ENCODE data around the gene GAS2. TPM values are rescaled to one million over a fixed set of nuclear protein-coding genes. Genes with fewer than 3 reads are reported as not detected.
A peak's percentile ranks its signal among the peaks of the same experiment; 100 is the strongest.

Gene GAS2
- total RNA-seq, 1 donor from 2014 or later: 9.7 TPM

DNA sequence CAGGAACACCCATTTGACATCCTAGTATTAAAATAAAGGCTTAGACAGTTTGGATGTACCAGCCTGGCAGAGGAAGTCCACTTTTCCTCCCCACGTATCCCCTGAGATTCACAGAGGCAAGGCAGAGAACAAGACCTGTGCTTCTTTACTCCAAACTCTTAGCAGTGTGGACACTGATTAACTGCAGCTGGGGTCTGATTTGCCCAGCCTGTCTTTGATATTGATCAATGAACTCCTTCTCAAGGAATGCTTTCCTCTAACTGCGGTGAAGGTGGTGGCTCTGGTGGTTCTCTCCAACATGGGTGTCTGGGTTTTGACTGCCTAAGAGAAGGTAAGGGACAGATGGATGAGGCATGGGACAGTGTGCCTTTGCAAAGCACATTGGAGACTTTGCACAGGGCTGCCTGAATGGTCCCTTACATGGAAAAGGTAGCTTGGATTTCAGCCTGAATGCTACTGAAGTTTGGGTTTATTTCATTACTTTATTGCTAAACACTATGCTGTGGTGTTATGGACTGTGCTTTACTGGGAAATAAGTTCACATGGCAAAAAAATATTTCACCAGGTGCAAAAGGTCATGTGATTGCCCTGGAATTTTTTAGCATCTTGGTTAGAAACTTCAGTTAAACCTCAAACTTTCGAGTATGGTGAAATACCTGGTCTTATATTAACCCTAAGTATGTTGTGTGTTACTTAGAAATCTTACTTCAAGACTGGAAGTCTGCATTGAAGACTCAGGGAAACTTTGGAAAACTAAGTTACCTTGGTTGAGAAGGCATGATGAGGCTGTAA lies 1.8 kb downstream of the GAS2 start:
- ATAC-seq (ENCODE audit: poor library complexity) (no peak), DNase-seq (no peak)
- intact Hi-C loops (cut with DNase I): no loop called here

GRCh38 chr11:22669368-22669767 lies 3.0 kb downstream of the GAS2 start:
- DNase-seq (no peak), ATAC-seq (ENCODE audit: poor library complexity) (no peak)
- intact Hi-C loops (cut with DNase I): no loop called here

DNA sequence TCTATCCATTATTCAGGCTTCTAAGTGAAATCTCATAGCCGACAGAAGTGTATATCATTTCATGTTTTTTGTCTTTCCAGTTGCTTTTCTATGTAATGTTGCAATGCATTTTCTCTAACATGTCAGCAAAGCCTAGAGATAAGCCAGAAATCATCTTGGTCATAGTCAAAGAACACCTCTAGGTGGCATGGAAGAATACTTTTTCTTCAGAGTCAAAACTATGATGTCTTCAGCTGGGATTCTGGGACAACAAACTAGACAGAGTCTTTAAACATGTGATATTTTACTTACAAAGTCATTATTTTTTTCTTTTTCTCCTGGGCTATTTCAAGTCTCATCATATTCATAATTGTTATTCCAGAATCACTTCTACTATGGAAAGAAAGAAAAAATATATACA lies 4.4 kb downstream of the GAS2 start:
- ATAC-seq (ENCODE audit: poor library complexity): no peak
- intact Hi-C loops (cut with DNase I): no loop called here
- no peak for DNase-seq

DNA sequence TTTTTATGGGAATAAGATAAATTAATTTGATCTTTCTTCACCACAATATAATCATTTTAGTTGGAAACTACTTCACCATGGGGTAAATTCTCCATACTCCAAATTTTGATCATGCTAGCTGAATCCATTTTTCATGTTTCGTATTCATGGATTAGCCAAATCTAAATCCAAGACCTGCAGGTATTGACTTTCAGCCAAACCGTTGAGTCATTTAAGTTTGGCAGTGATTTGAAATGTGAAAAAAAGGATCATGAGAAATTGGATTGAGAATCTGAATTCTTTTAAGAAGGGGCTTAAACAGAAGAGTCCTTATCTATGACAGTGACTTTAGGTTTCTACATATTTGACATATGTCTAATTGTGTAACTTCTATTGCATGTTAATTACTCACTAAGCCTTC lies 5.3 kb downstream of the GAS2 start:
- ATAC-seq (ENCODE audit: poor library complexity): no peak
- intact Hi-C loops (cut with DNase I): no loop called here
- no peak for DNase-seq

DNA sequence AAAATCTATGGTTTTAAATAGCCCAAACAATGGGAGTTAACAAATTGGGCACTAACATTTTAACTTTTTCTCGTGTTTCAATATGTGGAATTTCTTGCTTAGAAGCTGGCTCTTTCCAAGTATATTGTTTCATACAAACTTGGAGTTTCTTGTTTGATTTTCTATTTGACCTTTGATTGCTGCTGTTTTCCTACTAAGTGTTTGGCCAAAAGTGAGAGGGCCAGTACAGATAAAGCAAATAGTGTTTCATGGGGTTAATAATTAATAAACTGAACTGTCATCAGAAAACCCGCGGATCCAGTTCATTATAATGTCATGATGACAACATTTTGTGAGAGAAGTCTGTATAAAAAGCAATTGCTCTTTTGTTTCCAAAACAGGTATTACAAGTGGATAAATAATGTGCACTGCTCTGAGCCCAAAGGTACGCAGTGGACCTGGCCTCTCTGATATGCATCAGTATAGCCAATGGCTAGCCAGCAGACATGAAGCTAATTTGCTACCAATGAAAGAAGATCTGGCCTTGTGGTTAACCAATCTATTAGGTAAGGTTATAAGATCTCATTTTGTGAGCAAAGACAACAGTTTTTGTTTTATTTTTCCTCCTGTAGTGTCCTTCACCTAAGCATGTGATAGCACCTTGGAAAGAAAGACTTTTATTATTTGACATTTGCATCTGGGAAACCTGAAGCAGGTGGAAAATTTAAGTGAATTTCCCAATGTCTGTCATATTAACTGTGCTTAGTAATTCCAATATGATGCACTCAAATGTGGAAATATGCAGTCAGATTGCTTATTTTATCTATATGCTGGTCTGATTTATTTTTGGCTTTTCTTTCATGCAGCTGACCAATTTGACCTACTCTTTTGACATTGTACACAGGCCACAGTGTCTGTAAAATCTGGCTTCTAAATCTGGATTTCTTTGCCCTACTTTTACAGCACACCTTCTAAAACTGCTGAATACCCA lies 8.3 kb downstream of the GAS2 start:
- DNase-seq (no peak), ATAC-seq (ENCODE audit: poor library complexity) (no peak)
- intact Hi-C loops (cut with DNase I): no loop called here

GRCh38 chr11:22677153-22677903 lies 10.9 kb downstream of the GAS2 start:
- intact Hi-C loops (cut with DNase I): no loop called here
- ATAC-seq (ENCODE audit: poor library complexity): peak; percentile 45
- no peak for DNase-seq

- intact Hi-C loops (cut with DNase I): no loop called here
- DNase-seq (no peak), ATAC-seq (ENCODE audit: poor library complexity) (no peak)
These were observed 14.2 kb downstream of the GAS2 start for GRCh38 chr11:22680628-22681027.

- intact Hi-C loops (cut with DNase I): no loop called here
- ATAC-seq (ENCODE audit: poor library complexity): no peak
These were observed 14.9 kb downstream of the GAS2 start for GRCh38 chr11:22681281-22681812.

GRCh38 chr11:22684082-22684481 lies 17.7 kb downstream of the GAS2 start:
- ATAC-seq (ENCODE audit: poor library complexity) (no peak), DNase-seq (no peak)
- intact Hi-C loops (cut with DNase I): no loop called here

More at GRCh38 chr11:22681281-22681812, 14.9 kb downstream of the GAS2 start:
- DNase-seq: no peak

DNA sequence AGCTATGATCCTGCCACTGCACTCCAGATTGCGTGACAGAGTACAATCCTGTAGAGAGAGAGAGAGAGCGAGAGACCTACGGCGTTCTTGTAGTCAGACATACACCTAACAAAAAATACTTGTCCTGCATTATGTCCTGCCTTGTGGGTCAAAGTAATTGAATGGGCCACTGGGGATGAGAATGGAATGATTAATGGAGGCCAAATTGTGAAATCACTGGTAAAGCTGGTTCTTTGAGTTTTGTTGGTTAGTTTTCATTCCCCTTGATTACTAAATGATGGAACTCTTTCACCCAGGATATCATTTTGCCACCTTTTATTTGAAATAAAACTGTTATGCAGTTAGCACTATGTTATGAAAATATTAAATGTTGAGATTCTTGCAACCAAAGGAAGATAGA lies 18.7 kb downstream of the GAS2 start:
- ATAC-seq (ENCODE audit: poor library complexity) (no peak), DNase-seq (no peak)
- intact Hi-C loops (cut with DNase I): no loop called here

- DNase-seq (no peak), ATAC-seq (ENCODE audit: poor library complexity) (no peak)
- intact Hi-C loops (cut with DNase I): no loop called here
These were observed 22.5 kb downstream of the GAS2 start for GRCh38 chr11:22688914-22689313.

DNA sequence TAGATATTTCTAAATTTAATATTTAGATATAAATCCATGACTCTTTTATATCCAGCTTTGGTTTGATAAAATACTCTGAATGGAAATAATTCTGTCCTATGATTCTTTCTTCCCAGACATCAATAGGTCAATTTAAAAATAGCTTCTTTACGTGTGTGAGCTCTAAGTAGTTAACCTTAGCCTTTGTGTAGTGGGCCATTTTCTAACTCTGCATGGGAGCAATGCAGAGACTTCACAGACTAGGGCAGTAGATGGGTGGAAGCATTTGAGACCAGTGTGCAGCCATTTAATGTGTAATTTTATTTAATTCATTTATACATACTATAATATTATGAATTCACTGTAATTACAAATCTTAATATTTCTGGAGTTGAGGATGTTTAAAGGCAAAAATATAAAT lies 23.8 kb downstream of the GAS2 start:
- ATAC-seq (ENCODE audit: poor library complexity) (no peak), DNase-seq (no peak)
- intact Hi-C loops (cut with DNase I): no loop called here

DNA sequence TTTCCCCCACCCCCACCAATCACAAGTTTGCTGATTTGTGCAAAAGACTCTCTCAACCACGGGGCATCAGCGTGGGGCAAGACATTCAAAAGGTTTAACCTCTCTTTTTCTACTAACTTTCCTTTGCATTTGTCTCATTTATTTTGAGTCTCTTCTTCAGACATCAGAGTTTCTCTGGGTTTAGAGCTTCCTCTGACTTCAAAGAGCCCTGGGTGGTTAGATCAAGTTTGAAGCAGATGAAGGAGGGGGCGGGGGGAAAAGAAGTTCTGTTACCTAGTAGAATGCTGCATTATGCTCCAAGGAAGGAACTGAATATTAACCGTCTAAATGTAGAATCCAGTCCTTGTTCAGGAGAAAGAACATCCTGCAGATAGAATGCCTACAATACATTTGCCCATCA lies 24.5 kb downstream of the GAS2 start:
- DNase-seq (no peak), ATAC-seq (ENCODE audit: poor library complexity) (no peak)
- intact Hi-C loops (cut with DNase I): no loop called here

- intact Hi-C loops (cut with DNase I): no loop called here
These were observed 33.0 kb downstream of the GAS2 start for GRCh38 chr11:22699388-22699787.

GRCh38 chr11:22702031-22702430 lies 35.6 kb downstream of the GAS2 start:
- ATAC-seq (ENCODE audit: poor library complexity): no peak
- intact Hi-C loops (cut with DNase I): no loop called here

More at GRCh38 chr11:22699388-22699787, 33.0 kb downstream of the GAS2 start:
- no peak for DNase-seq
- ATAC-seq (ENCODE audit: poor library complexity): no peak

DNA sequence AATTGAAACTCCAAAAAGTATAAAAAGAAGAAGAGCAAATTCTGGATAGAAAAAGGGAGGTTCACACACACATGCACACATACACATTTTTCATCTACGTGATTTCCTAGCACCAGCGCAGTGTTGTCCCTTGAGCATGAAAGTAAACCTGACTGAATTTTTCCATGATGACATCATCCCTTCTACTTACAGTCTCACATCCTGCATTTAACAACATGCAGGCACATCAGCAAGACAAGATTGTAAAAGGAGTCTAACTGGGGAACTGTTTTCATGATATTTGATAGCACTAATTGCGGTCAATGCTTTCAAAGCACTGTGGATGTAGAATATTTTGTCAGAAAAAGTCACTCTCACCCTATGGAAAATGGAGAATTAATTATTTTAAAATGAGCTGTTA lies 36.6 kb downstream of the GAS2 start:
- ATAC-seq (ENCODE audit: poor library complexity) (peak; percentile 84), DNase-seq (no peak)
- intact Hi-C loops (cut with DNase I): no loop called here

More at GRCh38 chr11:22702031-22702430, 35.6 kb downstream of the GAS2 start:
- no peak for DNase-seq

DNA sequence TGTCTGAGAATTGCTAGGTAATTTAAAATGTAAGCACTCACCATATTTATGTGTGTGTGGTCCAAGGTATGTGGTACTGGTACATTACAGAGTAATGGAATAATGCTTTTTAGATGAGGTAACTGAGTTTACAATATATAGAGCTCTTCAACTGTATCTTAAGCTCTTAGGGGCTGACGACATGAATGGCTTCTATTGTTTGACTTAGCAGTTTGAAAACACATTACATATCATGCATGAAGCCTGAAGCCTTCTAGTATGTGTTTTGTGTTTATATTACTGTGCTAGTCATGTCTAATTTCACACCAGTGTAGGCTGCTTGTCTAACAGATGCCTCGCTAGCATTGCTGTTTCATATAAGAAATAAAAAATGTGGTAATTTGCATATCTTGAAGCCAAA lies 37.2 kb downstream of the GAS2 start:
- intact Hi-C loops (cut with DNase I): no loop called here
- ATAC-seq (ENCODE audit: poor library complexity) (peak; percentile 43), DNase-seq (no peak)

DNA sequence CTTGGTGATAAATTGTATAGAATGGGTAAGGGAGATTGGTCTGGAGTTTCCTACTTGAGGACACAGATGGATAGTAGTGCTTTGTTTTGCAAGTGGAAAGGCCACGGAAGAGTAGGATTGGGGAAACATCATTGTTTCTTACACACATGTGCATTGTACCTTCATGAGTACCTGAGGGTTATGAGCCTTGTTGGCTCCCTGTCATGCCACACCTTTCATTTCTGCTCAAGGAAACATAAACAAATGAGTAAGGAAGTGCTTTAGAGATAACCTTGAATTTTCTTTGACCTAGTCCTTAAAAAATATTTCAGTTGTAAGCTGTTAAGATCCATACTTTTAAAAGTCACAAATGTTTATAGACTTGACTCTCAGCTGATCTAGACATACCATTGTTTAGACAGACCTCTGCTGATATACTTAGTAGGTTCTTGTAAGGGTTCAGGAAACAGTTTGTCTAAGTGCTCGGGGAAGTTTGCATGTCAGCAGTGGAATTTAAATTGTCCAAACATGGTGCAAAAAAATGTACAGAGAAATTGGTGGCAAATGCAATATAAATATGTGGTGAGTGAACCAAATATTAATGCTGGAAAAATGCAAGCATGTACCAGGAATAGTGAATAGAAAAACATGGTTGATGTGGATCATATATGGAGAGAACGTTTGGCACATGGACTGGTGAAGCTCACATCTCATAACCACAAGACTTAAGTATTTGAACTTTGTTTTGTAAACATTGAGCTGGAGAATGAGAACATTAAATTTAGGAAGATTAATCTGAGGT lies 40.9 kb downstream of the GAS2 start:
- intact Hi-C loops (cut with DNase I): no loop called here
- ATAC-seq (ENCODE audit: poor library complexity) (no peak), DNase-seq (no peak)

All from Right ventricle myocardium superior (tissue), 1 donor.